ENCODE data around the gene SLC25A19.
"Not testable (repeated sequence)": the region's sequence is repeated elsewhere in the genome, so short reads cannot be mapped to it uniquely, and the experiment has no call there.

Gene SLC25A19

GRCh38 chr17:75287221-75287620 lies 2.0 kb downstream of the SLC25A19 start:
- no peak overlapping the region for H3K4me3 ChIP-seq (ENCODE audit: low read length)
- TF ChIP-seq, protein P1, sequence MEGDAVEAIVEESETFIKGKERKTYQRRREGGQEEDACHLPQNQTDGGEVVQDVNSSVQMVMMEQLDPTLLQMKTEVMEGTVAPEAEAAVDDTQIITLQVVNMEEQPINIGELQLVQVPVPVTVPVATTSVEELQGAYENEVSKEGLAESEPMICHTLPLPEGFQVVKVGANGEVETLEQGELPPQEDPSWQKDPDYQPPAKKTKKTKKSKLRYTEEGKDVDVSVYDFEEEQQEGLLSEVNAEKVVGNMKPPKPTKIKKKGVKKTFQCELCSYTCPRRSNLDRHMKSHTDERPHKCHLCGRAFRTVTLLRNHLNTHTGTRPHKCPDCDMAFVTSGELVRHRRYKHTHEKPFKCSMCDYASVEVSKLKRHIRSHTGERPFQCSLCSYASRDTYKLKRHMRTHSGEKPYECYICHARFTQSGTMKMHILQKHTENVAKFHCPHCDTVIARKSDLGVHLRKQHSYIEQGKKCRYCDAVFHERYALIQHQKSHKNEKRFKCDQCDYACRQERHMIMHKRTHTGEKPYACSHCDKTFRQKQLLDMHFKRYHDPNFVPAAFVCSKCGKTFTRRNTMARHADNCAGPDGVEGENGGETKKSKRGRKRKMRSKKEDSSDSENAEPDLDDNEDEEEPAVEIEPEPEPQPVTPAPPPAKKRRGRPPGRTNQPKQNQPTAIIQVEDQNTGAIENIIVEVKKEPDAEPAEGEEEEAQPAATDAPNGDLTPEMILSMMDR (conservative IDR thresholded peaks at IDR 0.05; ENCODE audit: low read depth, low read length), result no peak
- DNase-seq (ENCODE audit: low read depth), result no peak

DNA sequence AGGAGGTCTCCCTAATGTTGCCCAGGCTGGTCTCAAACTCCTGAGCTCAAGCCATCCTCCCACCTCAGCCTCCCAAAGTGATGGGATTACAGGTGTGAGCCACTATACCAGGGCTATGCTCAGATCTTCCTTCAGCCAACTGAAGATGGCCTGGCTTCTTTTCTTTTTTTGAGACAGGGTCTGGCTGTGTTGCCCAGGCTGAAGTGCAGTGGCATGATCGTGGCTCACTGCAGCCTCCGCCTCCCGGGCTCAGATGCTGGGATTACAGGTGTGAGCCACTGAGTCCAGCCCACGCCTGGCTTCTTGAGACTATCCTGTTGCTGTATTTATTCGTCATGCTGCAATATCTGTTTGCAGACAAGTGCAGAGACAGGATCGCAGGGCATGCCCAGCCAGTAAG lies 4.1 kb downstream of the SLC25A19 start:
- no peak for DNase-seq (ENCODE audit: low read depth)
- H3K4me3 ChIP-seq (ENCODE audit: low read length), result no peak overlapping the region
- TF ChIP-seq, protein P1 (conservative IDR thresholded peaks at IDR 0.05; ENCODE audit: low read depth, low read length), result no peak

GRCh38 chr17:75280189-75280588 lies 9.0 kb downstream of the SLC25A19 start:
- DNase-seq (ENCODE audit: low read depth); H3K4me3 ChIP-seq (ENCODE audit: low read length): not testable (repeated sequence)

- H3K4me3 ChIP-seq (ENCODE audit: low read length), result no peak overlapping the region
- no peak for DNase-seq (ENCODE audit: low read depth)
- TF ChIP-seq, protein P1 (conservative IDR thresholded peaks at IDR 0.05; ENCODE audit: low read depth, low read length), result no peak
These were observed 11.6 kb downstream of the SLC25A19 start for GRCh38 chr17:75277664-75278071.

DNA sequence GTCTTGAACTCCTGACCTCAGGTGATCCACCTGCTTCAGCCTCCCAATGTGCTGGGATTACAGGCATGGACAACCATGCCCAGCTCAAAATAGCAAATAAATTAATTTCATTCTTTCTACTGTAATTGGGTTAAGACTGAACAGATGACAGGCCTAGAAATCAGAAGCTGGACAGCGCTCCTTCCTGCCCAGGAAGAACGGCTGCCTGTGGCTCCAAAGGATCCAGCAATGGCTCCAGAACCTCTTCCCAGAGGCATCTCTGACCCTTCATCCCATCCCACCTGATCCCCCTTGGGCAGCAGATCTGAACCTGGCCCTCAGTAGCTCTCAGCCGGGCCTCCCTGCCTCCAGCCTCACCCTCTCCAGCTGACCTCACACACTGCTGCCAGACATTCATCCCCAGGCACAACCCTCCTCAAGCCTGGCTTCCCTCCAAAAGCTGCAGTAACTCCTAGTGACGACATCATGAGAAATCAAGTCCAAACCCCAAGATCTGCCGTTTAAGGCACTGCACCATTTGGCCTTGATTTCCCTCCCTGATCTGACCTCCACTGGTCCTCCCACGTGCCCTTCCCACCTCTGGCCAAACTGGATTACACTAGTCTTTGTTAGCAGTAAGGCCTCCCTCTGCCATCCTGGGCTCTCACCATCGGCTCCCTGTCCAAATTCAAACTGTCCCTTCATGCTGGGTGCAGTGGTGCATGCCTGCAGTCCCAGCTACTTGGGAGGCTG lies 15.1 kb downstream of the SLC25A19 start:
- TF ChIP-seq, protein P1 (conservative IDR thresholded peaks at IDR 0.05; ENCODE audit: low read depth, low read length), result no peak
- no peak overlapping the region for H3K4me3 ChIP-seq (ENCODE audit: low read length)
- DNase-seq (ENCODE audit: low read depth), result no peak

GRCh38 chr17:75272848-75273184 lies 16.4 kb downstream of the SLC25A19 start:
- DNase-seq (ENCODE audit: low read depth), result no peak
- H3K4me3 ChIP-seq (ENCODE audit: low read length), result no peak overlapping the region
- TF ChIP-seq, protein P1 (conservative IDR thresholded peaks at IDR 0.05; ENCODE audit: low read depth, low read length), result no peak

DNA sequence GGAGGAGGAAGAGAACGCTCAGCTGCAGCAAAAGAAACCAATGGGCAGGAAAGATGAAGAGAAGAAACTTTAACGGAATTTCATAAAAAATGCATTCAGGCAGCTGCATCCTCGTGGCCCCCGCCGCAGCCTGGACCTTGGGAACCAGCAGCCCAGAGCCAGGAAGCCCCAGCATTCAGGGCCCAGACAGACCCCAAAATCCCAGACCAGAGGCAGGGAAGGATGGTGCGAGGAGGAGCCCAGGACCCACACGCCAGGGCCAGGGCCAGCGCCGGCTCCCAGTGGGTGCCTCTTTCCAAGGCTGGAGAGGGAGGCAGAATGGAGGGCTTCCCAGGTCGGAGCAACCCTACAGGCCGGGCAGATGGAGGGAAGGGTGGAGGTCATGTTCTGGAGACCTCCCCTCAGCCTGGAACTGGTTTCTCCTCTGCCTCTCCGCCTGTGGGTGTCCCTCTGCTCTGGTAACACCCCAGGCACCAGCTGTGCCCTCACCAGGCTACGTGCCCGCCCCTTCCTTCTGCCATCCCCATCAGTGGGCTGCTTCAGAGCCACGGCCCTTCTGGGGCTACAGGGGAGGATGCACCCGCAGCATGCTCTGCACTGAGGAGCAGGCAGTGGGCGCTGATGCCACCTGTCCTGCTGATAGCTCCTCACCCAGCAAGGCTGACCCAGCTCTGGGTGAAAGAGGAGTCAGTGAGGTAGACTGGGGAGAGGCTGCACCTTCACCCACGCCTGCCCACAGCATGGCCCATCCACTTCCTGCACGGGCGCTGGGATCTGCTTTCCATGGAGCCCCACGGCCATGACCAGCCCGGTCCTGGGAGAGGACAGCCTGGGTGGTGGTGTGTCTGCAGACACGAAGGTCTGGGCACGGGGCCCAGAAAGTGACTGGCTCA lies 17.0 kb downstream of the SLC25A19 start:
- no peak for DNase-seq (ENCODE audit: low read depth)
- peak overlapping the region; percentile 71 for H3K4me3 ChIP-seq (ENCODE audit: low read length)
- TF ChIP-seq, protein P1 (conservative IDR thresholded peaks at IDR 0.05; ENCODE audit: low read depth, low read length), result no peak

All from retinal pigment epithelial cell (primary cell).